DOHH2 (cell line): ENCODE results near the gene PEPD.
"Not testable (repeated sequence)": the region's sequence is repeated elsewhere in the genome, so short reads cannot be mapped to it uniquely, and the experiment has no call there.

ENCODE experiments used
- H3F3A ChIP-seq: fragments of 200-600 bp; sonication (generic), shearing (Covaris generic); 2 replicates; pipeline ENCODE4 v1.6.0; 2016; ENCODE audit warnings: antibody characterized with exemption, mild to moderate bottlenecking; ENCODE audit not compliant: control insufficient read depth, insufficient read depth
- H3K27ac ChIP-seq: fragments of 200-600 bp; sonication (generic); 2 replicates; pipeline ENCODE4 v1.5.1; 2014; ENCODE audit warnings: low read depth, mild to moderate bottlenecking, low read length, moderate library complexity
- H3K27me3 ChIP-seq: fragments of 200-600 bp; sonication (generic); 2 replicates; pipeline ENCODE4 v1.6.1; 2014; ENCODE audit warnings: mild to moderate bottlenecking, low read length, mixed read lengths; ENCODE audit not compliant: control insufficient read depth
- H3K36me3 ChIP-seq: fragments of 200-600 bp; sonication (generic); 2 replicates; pipeline ENCODE4 v1.6.1; 2014; ENCODE audit warnings: mild to moderate bottlenecking, low read length, moderate library complexity, mixed read lengths; ENCODE audit not compliant: control insufficient read depth
- H3K4me1 ChIP-seq: fragments of 200-600 bp; sonication (generic); 2 replicates; pipeline ENCODE4 v1.6.1; 2014; ENCODE audit warnings: mild to moderate bottlenecking, low read length, mixed read lengths; ENCODE audit not compliant: control insufficient read depth
- H3K4me2 ChIP-seq: fragments of 200-600 bp; sonication (generic); 2 replicates; pipeline ENCODE4 v1.6.0; 2014; ENCODE audit warnings: mild to moderate bottlenecking, low read length, moderate library complexity
- H3K4me3 ChIP-seq: fragments of 200-600 bp; sonication (generic); 2 replicates; pipeline ENCODE4 v1.5.1; 2014; ENCODE audit warnings: mild to moderate bottlenecking, low read length, mixed read lengths
- H3K79me2 ChIP-seq: fragments of 200-600 bp; sonication (generic); 2 replicates; pipeline ENCODE4 v1.6.1; 2014; ENCODE audit warnings: mild to moderate bottlenecking, low read length, mixed read lengths; ENCODE audit not compliant: control insufficient read depth
- H3K9me2 ChIP-seq: fragments of 200-600 bp; sonication (generic); replicated peaks from 2 replicates; pipeline ENCODE4 v1.6.1; 2014; ENCODE audit warnings: mild to moderate bottlenecking, low read length, mixed read lengths; ENCODE audit not compliant: control insufficient read depth
- H3K9me3 ChIP-seq: fragments of 200-600 bp; sonication (generic); 2 replicates; pipeline ENCODE4 v1.6.1; 2014; ENCODE audit warnings: antibody characterized with exemption, low read length, mixed read lengths; ENCODE audit not compliant: control insufficient read depth, insufficient read depth
- H4K20me1 ChIP-seq: fragments of 200-600 bp; sonication (generic); 2 replicates; pipeline ENCODE4 v1.6.0; 2014; ENCODE audit warnings: low read depth, mild to moderate bottlenecking, antibody characterized with exemption, low read length, moderate library complexity; ENCODE audit not compliant: control insufficient read depth, insufficient read depth
- CTCF ChIP-seq: fragments of 200-600 bp; sonication (generic); IDR thresholded peaks from one replicate; pipeline ENCODE4 v1.5.1; 2014; ENCODE audit warnings: antibody characterized with exemption, mild to moderate bottlenecking, low read depth, low read length; ENCODE audit not compliant: poor library complexity, severe bottlenecking
- EZH2phosphoT487 ChIP-seq: fragments of 200-600 bp; sonication (generic); IDR thresholded peaks from 2 replicates; pipeline ENCODE4 v1.6.1; 2017; ENCODE audit warnings: borderline replicate concordance, mild to moderate bottlenecking, antibody characterized with exemption, low read length, moderate library complexity, mixed read lengths

Gene PEPD

GRCh38 chr19:33557196-33557595, 35.6 kb upstream of the PEPD start:
- Histone ChIP-seq H3K79me2 (no peaks in the 10 kb centered on the region), H3K27me3 (no peaks in the 10 kb centered on the region), H3K9me3 (no peaks in the 10 kb centered on the region), H3K27ac (no peak overlapping the region), H3K36me3 (no peaks in the 10 kb centered on the region), H4K20me1 (no peaks in the 10 kb centered on the region), H3K4me2 (no peak overlapping the region), H3F3A (no peaks in the 10 kb centered on the region), H3K4me3 (no peak overlapping the region), H3K4me1 (no peaks in the 10 kb centered on the region), H3K9me2 (no peaks in the 10 kb centered on the region)
- no peak for TF ChIP-seq EZH2phosphoT487
- TF ChIP-seq CTCF, result no peak

- H3K79me2 ChIP-seq, result no peaks in the 10 kb centered on the region
- TF ChIP-seq CTCF, result no peak
- TF ChIP-seq EZH2phosphoT487, result no peak
- H3K36me3 ChIP-seq, result no peaks in the 10 kb centered on the region
- H3K4me3 ChIP-seq, result no peak overlapping the region
- H4K20me1 ChIP-seq, result no peaks in the 10 kb centered on the region
- no peaks in the 10 kb centered on the region for H3K9me2 ChIP-seq
- H3K4me2 ChIP-seq, result no peak overlapping the region
- H3K4me1 ChIP-seq, result no peaks in the 10 kb centered on the region
- H3K9me3 ChIP-seq, result no peaks in the 10 kb centered on the region
- H3K27ac ChIP-seq, result no peak overlapping the region
- H3F3A ChIP-seq, result no peaks in the 10 kb centered on the region
- H3K27me3 ChIP-seq, result no peaks in the 10 kb centered on the region
Measured at GRCh38 chr19:33556261-33556660, 34.7 kb upstream of the PEPD start.

GRCh38 chr19:33555726-33556125, 34.1 kb upstream of the PEPD start:
- H3K4me2 ChIP-seq, H3K36me3 ChIP-seq, H4K20me1 ChIP-seq, H3K4me3 ChIP-seq, H3K27ac ChIP-seq, H3K9me3 ChIP-seq, H3K79me2 ChIP-seq, H3K4me1 ChIP-seq, H3F3A ChIP-seq, H3K9me2 ChIP-seq, H3K27me3 ChIP-seq: not testable (repeated sequence)

- Histone ChIP-seq H3K36me3 (no peaks in the 10 kb centered on the region), H3K4me3 (no peak overlapping the region), H3K4me2 (no peak overlapping the region), H3K79me2 (no peaks in the 10 kb centered on the region), H3K27me3 (no peaks in the 10 kb centered on the region), H3K9me3 (no peaks in the 10 kb centered on the region), H3K9me2 (no peaks in the 10 kb centered on the region), H3K4me1 (no peaks in the 10 kb centered on the region), H3K27ac (no peak overlapping the region), H3F3A (no peaks in the 10 kb centered on the region), H4K20me1 (no peaks in the 10 kb centered on the region)
- no peak for TF ChIP-seq CTCF
- no peak for TF ChIP-seq EZH2phosphoT487
Measured at GRCh38 chr19:33554821-33555220, 33.2 kb upstream of the PEPD start.
